GM10847 (cell line): Measurements from ENCODE around the gene PLCXD1.
A peak's percentile ranks its signal among the peaks of the same experiment; 100 is the strongest.

Experiments
- POLR2A ChIP-seq: IDR thresholded peaks from 2 replicates; pipeline ENCODE4 v1.6.1; 2011; ENCODE audit not compliant: insufficient read length; ENCODE audit errors: extremely low read depth

Gene PLCXD1

DNA sequence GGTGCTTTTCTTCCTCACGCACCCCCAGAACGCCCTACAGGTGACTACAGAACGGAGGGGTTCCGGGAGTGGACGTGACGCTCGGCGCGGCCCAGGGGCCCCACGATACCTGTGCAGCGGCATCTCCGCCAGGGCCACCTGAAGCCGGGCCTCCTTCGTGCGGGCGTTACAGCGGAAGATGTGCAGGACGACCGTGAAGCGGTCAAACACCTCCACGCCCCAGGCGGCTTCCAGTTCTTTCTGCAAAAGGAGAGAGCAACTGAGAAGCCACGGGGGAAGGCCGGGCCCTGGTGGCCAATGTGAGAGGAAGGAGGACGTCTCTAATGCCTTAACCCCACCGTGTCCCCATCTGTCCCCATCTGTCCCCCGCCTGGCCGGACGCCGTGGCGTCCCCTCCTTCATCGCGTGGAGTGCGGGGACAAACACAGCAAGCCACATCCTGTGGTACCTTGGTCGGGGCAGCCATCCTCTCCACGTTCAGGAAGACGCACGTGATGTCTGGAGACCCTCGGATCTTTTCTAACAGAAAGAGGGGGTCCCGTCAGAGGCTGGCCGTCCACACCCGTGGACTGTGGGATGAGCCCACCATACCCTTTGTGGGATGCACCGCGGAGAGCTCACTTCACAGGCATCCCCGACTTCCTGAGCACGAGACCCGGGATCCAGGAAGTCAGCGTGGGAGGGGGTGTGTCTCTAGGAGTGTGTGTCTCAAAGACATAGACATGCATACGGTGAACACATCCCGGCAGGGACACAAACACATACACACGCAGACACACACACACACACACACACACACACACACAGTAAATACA, 33.8 kb downstream of the PLCXD1 start:
- no peak for TF ChIP-seq POLR2A

DNA sequence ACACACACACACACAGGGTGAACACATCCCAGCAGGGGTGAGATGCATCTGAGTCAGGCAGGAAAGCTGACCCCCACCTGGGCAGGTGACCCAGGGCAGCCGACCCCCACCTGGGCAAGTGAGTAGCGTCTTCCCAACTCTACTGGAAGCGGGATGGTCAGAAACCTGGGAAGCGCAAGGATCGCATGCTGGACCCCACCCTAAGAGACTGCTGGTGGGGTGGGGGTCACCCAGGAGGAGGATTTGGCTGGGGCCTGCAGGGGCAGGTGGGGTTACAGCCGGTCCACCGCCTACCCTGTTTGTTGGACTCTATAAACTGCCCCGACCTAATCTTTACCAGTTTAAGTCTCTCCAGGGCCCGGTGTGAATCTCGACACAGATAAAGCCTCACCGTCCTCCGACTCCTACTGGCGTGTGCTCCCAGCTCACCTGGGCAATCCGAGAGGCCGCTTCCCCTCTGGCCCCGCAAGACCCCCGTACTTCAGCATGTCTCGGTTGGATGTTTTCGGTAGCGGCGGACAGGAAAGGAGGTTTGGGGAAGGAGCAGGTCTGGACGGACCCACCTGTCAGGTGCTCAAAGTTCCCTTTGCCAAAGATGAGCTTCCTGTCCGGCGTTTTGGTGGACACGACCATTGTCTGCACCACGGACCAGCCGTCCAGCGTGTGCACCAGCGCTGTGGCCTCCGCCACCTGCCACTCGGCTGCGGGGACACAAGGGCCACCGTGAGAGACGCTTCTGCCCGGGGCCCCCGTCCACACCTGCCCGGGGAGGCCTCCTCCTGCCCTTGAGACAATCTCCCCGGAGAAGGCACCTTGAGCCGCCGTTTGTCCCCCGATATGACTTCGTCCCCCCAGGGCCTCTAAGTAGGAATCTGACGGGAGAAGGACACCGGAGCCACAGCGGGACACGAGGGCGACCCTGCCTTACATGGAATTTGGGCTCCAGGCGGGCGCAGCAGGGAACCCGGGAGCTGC, 35.5 kb downstream of the PLCXD1 start:
- no peak for TF ChIP-seq POLR2A

DNA sequence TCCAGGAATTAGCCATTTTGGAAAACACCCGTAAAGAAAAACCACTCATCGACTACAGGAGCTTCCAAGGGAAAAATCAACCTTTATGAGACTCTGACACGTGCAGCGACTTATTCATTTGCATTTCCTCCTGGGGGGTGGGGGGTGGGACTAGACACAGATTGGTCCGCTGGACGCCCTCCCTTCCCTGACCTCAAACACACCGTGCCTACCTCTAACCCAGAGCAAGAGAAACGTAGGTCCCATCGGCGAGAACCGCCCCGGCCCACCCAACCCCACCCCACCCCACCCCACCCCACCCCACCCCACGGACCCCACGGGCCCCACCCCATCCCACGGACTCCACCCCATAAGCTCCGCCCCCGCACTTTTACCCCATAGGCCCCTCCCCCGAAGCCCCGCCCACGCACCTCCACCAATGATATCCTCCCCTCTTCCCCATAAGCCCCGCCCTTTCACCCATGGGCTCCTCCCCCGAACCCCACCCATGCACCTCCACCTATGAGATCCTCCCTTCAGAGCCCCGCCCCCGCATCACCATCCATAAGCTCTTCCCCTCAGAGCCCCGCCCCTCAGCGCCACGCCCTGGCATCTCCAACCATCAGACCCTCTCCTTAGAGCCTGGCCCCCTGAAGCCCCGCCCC, 36.4 kb downstream of the PLCXD1 start:
- TF ChIP-seq POLR2A, result no peak

DNA sequence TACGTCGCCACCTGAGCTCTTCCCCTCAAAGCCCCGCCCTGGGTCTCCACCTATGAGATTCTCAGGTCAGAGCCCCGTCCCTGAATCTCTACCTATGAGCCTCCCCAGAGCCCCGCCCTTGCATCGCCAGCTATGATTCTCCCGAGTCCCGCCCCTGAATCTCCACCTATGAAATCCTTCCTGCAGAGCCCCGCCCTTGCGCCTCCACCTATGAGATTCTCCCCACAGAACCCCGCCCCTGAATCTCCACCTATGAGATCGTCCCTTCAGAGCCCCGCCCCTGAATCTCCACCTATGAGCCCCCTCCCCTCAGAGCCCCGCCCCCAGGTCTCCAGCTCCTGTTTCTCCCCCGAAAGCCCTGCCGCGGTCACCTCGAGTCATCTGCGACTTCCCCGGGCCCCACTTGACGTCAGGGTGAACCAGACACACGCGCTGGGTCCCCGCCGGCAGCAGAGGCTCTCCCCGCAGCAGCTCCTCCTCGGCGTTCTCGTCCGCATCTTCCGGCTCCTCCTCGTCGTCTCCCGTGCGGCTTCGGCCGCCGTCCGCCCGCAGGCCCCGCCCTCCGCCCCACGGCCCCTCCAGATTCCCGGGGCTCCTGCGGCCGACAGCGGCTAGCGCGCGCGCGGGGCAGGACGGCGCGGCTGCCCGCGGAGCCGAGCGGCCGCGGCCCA, 37.0 kb downstream of the PLCXD1 start:
- TF ChIP-seq POLR2A, result peak; percentile 74

DNA sequence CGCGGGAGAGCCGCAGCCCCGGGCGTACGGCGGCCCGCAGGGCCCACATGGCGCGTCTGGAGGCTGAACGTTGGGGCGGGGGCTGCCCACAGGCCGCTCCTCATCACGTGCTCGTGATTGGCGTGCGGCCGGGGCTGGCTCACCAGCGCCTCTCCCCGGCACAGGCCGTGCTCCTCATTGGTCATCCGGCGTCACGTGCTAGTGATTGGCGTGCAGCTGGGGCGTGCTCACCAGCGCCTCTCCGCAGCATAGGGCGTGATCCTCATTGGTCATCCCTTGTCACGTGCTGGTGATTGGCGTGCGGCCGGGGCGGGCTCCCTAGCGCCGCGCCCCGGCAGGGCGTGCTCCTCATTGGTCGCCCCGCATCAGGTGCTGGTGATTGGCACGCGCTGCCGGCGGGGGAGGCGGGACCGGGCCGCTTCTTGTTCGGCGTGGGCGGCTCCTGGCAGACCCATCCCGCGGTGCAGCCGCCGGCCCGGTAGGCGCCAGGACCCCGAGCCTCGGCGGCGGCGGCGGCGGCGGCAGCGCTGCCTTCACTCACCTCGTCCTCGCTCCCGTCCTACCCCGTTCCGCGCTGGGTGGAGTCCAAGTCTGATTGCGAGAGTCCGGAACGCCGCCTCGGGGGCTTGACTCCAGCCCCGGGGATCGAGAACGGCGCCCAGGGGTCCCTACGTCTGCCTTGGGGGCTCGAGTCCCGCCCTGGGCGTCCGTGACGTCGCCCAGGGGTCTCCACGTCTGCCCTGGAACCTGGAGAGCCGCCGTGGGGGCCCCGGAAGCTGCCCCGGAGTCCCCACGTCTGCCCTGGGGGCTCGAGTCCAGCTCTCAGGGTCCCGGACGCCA, 37.8 kb downstream of the PLCXD1 start, which contains the start of gene GTPBP6:
Gene GTPBP6 (minus strand): TSS at position 58 of the 840 bp plus-strand sequence. CDS start 9 bp downstream, at position 49.
- peak; percentile 59 for TF ChIP-seq POLR2A

DNA sequence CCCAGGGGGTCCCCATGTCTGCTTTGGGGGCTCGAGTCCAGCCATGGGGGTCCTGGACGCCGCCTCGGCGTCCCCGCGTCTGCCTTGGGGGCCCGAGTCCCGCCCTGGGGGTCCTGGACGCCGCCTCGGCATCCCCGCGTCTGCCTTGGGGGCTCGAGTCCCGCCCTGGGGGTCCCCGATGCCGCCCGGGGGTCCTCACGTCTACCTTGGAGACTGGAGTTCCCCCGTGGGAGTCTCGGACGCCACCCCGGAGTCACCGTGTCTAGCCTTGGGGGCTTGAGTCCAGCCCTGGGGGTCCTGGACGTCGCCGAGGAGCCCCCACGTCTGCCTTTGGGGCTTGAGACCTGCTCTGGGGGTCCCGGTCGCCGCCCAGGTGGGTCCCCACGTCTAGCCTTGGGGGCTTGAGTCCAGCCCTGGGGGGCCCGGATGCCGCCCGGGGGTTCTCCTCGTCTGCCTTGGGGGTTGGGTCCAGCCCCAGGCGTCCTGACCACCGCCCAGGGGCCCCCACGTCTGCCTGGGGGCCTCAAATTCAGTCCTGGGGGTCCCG, 38.5 kb downstream of the PLCXD1 start:
- no peak for TF ChIP-seq POLR2A

DNA sequence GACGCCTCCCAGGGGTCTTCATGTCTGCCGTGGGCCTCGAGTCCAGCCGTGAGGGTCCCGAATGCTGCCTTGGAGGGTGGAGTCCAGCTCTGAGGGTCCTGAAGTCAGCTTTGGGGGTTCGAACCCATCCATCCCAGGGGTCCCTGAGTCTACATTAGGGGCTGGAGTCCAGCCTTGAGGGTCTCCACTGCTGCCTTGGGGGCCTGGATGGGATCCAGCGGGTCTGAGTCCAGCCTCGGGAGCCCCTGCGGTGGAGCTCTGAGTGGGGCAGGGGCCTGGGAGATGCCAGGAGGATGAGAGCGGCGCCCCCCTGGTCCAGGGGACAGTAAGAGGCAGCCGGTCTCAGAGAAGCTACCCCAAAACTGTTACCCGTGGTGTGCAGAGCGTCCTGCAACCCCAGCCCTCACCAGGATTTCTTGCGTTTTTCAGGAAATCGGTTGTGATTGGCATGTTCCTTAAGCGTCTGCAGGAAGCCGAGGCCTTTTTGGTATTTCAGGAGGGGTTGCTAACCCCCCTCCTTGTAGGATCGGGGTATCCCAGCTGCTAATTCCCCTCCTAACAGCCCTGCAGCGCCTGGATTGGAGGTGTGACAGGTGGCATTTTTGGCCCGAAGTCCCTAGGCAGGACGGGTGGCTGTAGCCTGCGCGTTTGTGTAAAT, 39.1 kb downstream of the PLCXD1 start:
- TF ChIP-seq POLR2A, result no peak

DNA sequence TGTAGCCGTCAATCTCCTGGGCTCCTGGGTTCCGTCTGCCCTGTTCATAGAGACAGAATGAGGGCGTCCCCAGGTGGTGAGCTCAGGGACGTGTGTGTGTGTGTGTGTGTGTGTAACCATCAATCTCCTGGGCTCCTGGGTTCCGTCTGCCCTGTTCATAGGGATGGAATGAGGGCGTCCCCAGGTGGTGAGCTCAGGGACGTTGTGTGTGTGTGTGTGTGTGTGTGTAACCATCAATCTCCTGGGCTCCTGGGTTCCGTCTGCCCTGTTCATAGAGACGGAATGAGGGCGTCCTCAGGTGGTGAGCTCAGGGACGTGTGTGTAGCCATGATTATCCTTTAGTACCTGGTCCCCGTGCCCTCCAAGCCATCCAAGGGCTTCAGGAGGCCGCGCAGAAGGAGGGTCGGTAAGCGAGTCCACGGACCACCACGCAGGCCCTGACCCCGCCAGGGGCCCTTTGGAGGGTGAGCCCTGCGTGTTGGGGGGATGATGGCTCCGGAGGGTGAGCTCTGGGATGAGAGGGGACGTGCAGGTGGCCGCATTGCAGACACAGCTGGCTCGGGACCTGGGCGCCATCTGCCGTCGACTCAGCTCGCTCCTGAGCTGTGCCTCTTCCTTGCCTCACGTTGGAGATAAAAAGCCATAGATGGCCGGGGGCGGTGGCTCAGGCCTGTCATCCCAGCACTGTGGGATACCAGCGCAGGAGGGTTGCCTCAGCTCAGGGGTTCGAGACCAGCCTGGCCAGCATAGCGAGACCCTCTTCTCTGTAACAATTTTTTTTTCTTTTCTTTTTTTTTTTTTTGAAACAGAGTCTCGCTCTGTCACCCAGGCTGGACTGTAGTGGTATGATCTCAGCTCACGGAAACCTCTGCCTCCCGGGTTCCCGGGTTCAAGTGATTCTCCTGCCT, 42.8 kb downstream of the PLCXD1 start:
- TF ChIP-seq POLR2A, result no peak

DNA sequence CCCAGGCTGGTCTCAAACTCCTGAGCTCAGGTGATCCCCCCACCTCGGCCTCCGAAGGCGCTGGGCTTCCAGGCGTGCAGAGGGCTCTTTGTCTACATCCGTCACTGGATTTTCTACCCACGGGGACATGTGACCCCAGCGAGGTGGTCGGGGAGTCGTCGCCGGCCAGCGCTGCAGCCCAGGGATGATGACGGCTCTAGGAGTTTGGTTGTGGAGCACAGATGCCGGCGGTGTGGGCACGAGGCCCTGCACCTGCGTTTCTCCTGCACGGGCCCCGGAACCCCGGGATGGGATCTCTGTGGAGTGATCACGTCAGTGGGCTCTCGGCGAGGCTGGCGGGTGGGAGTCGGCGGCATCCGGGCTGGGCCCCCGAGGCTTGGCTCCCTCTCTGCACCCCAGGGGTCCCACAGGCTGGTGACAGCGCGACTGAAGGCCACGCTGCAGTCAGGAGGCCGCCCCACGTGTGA, 46.5 kb downstream of the PLCXD1 start:
- no peak for TF ChIP-seq POLR2A

DNA sequence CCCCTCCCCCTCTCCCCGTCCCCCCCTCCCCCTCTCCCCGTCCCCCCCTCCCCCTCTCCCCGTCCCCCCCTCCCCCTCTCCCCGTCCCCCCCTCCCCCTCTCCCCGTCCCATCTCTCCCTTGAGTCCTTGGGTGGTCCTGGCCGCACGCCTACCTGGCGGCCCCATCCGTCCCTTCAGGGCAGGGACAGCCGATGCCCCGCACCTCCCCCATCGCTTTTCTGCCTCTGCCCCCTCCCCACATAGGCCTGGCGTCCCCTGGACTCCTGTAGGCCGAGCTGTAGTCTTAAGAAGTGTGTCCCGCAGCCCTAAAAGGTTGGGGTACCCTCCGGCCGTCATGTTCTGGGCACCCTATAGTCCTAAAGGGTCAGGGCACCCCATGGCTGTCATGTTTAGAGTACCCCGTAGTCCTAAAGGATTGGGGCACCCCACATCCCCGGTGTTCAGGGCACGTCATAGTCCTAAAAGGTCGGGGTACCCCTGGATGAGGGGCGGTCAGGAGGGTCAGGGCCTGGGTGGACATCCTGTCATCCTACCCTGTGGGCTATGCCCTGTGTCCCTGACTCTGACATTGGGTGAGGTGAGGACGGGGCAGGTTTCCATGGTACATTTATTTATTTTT, 48.2 kb downstream of the PLCXD1 start:
- TF ChIP-seq POLR2A, result no peak

DNA sequence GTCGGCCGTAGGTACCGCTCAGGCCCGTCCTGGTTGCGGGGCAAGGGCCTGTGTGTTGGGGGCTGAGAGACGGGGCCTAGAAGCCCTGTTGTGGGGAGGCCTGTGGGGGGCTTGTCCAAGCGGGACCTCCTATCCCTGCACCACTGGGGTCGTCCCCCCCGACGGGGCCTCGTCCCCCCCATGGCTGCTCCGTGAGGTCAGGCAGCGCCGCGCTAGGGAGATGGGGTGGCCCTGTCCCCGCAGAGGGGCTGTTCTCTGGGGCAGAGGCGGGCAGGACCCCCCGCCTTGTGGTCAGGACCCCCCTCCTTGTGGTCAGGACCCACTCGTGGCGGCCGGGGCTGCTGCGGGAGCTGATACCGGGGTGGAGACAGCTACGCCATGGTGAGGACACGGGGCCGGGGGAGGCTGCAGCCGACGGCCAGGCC, 49.6 kb downstream of the PLCXD1 start:
- no peak for TF ChIP-seq POLR2A
